ENCODE data around the gene SLC44A4.

DNA sequence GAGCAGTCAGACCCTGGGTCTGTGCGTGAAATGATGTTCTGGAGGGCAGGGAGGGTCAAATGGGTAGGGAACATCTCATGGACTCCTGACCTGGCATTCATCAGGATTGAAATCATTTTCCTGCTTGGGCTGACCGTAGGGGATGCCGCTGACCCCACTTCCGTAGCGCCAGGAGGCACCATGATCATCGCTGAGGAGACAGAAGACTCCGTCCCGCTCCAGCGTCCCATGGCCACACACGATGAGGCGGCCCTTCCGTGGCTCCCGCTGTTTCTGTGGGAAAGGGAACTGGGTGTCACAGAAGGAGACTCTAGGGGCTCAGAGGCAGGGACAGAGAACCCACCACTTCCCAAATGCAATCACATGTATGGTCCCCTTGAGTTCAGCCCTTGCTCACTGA is 18.4 kb downstream of the SLC44A4 start:
- TF ChIP-seq REST (IDR thresholded peaks at IDR 0.05; ENCODE audit: low read depth, low read length): no peak
- TF ChIP-seq FOXJ3 (CRISPR knock-in tag; IDR thresholded peaks at IDR 0.05): no peak
- TF ChIP-seq GATA2 (CRISPR knock-in tag; IDR thresholded peaks at IDR 0.05): no peak
- no peak for TF ChIP-seq MEF2A (IDR thresholded peaks at IDR 0.05; ENCODE audit: borderline replicate concordance, low read depth)
- no peak for TF ChIP-seq EP300 (IDR thresholded peaks at IDR 0.05; ENCODE audit: borderline replicate concordance in 1 of 2, low read depth in 1 of 2, low read length in 1 of 2)
- no peak for TF ChIP-seq CTCF (IDR thresholded peaks at IDR 0.05)
- TF ChIP-seq, protein P1, sequence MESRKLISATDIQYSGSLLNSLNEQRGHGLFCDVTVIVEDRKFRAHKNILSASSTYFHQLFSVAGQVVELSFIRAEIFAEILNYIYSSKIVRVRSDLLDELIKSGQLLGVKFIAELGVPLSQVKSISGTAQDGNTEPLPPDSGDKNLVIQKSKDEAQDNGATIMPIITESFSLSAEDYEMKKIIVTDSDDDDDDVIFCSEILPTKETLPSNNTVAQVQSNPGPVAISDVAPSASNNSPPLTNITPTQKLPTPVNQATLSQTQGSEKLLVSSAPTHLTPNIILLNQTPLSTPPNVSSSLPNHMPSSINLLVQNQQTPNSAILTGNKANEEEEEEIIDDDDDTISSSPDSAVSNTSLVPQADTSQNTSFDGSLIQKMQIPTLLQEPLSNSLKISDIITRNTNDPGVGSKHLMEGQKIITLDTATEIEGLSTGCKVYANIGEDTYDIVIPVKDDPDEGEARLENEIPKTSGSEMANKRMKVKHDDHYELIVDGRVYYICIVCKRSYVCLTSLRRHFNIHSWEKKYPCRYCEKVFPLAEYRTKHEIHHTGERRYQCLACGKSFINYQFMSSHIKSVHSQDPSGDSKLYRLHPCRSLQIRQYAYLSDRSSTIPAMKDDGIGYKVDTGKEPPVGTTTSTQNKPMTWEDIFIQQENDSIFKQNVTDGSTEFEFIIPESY (IDR thresholded peaks at IDR 0.05; ENCODE audit: borderline replicate concordance, low read depth): no peak
- no peak for TF ChIP-seq FOXM1 (IDR thresholded peaks at IDR 0.05; ENCODE audit: low read depth)
- TF ChIP-seq SMC3 (IDR thresholded peaks at IDR 0.05; ENCODE audit: low read depth, low read length): no peak
- TF ChIP-seq RCOR1 (IDR thresholded peaks at IDR 0.05; ENCODE audit: low read length): no peak
- TF ChIP-seq, protein P2, sequence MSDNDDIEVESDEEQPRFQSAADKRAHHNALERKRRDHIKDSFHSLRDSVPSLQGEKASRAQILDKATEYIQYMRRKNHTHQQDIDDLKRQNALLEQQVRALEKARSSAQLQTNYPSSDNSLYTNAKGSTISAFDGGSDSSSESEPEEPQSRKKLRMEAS (IDR thresholded peaks at IDR 0.05; ENCODE audit: low read depth): no peak
